SHP77 treated with DMSO at 0.1 percent for 48 hours (cell line): Measurements from ENCODE around the gene NDEL1.
A peak's percentile ranks its signal among the peaks of the same experiment; 100 is the strongest.
"Not testable (repeated sequence)": the region's sequence is repeated elsewhere in the genome, so short reads cannot be mapped to it uniquely, and the experiment has no call there.

Experiments used
- DNase-seq: peaks from one replicate; lab custom pipeline; 2025; lab: John Stamatoyannopoulos, UW

The NDEL1 gene, protein sequence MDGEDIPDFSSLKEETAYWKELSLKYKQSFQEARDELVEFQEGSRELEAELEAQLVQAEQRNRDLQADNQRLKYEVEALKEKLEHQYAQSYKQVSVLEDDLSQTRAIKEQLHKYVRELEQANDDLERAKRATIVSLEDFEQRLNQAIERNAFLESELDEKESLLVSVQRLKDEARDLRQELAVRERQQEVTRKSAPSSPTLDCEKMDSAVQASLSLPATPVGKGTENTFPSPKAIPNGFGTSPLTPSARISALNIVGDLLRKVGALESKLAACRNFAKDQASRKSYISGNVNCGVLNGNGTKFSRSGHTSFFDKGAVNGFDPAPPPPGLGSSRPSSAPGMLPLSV

DNA sequence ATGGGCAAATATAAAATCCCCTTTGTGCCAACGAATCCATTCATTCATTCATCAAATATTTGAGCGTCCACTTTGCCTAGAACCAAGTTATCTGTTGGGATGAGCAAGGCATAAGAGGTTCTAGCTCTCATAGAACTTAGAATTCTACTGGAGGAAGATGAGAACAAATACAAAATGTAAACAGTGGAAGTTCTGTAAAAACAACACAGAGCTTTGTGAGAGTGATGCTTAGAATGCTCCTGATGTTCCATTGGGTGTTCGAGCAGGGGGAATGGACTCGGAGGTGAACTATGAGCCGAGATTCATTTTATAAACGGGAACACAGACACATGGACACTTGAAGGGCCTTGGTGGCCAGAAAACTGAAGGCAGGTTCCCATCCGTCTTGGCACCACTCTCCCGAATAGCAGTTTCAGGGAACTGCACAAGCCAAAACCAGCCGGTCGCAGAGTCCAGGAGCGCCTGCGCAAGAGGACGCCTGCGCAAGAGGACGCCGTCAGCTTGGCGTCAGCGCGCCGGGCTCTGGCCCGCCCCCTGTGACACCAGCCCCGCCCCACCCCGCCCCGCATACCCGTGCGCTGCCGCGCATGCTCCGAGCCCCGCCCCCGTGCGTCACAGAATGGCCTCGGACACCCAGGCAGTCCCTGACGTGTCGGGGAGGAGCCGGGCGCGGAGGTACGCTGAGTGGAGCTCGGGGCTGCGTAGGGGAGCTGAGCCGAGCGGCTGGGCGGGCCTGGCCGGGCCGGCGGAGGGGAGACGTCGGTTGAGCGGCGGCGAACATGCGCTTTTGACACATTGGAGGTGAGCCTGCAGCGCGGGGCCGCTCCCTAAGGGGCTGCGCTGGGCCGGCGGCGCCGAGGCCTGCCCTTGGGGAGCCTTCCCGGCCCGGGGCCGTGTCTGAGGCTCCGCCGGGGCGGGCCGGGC lies at the start of gene NDEL1:
TSS of gene NDEL1 (plus strand) at position 640 of the 924 bp plus-strand sequence. CDS start 8,388 bp downstream, outside the sequence.
- DNase-seq: peak; percentile 93

DNA sequence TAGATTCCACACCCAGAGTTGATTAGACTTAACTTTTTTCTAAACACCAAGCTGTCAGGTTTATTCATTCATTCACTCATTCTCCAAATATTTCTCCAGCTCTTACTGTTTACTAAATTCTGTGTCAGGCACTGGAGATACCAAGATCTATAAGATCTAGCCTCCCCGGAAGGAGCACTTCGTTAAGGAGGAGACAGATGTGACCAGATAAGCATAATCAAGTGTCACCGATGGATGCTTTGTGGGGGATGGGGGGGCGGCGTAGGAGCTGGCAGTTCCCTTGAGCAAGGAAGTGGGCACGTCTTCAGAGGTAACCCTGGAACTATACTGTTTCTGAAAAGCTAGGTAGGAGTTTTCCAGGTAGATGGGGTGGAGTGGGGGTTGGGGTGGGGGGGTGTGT lies 48.8 kb upstream of the NDEL1 start:
- DNase-seq: no peak

DNA sequence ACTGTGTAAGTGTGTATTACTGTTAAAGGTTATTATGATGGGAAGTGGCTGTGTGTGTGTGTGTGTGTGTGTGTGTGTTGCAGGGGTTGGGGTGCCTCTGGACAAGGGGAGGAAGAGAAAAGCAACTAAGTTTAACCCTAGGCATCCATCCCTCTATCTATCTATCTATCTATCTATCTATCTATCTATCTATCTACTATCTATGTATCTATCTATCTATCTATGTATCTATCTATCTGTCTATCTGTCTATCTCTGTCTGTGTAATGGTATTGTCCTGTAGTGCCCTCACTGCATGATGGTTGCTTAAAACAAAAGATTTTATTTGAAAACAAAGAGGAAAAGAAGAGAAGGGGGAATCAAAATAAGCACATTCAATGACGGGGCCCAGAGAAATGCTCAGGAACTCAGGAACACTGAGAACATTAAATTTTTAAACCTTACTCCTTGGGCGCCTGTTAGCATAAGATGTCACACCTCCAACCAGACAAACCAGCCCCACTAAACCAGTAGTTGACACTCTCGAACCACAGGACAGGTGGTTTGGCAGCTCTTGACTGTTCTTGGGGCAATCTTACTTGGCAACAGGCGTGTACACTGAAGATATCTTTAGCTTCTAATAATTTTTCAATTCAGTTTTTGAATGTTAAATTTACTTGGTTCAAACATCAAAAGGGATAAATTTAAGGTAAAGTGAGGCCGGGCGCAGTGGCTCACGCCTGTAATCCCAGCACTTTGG lies 47.6 kb upstream of the NDEL1 start:
- DNase-seq: no peak

DNA sequence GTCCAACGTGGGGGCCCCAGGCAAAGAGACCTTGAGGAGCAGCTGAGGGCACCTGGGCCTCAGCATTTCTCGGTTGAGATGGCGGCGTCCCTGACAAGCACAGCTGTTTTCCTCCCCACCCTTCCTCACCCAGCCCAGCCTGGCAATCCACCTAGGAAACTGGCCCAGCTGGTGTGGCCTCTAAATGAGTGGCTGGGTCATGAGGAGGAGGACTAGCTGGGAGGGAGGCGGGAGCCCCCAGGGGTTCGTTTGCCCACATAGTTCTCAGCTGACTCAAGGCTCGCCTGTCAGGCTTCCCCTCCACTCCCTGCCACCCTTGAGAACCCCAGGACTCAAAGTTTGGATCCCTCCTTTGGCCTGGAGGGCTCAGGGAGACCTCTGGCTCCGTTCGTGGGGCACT lies 44.0 kb upstream of the NDEL1 start:
- no peak for DNase-seq

DNA sequence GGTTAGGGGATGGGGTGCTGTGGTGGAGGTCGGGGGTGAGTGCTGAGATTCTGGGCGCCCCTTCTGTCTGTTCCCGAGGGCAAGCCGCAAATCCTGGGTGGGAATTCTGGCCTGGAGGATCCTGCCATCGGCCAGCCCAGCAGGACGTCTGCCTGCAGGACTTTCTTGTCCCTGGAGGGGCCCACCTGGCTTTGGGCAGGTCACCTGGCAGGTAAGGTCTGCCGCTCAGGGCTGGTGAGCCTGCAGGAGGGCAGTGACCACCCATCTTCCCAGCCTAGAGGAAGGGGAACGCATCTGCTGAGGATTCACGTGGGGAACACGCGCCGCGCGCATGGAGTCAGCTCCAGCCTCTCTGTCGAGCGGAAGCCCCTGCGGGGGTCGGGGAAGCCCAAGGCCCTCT lies 43.4 kb upstream of the NDEL1 start:
- no peak for DNase-seq

DNA sequence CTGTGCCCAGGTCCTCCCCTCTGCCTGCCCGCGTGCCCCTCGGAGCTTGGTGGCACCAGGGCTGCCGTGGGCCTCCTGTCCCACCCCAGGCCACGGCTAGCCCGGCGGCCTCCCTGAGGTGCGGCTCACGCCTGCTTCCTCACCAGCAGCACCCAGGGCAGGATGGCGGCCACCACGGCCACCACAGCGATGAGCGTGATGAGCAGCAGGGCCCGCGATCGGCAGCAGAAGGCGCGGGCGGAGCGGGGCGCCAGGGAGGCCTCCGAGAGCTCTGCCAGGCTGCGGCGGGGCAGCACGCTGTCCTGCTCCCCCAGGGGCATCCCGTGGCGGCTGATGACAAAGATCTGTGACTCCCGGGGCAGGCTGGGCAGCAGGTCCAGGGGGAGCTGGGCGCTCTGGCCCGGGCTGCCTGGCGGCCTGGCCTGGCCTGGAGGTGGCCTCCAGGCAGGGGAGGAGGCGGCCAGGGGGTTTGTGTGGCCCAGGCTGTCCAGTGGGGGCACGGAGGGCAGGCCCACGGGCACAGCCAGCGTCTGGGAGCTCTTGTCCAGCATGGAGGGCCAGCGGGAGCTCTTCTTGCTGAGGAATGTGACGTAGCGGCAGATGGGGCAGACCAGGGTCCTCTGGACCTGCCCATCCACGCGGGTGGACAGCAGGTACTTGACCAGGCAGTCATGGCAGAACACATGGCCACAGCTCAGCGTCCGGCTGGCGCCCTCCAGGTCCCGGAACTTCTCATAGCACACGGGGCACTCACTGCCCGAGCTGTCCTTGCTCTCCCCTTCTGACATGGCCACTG lies 42.8 kb upstream of the NDEL1 start:
- DNase-seq: no peak

DNA sequence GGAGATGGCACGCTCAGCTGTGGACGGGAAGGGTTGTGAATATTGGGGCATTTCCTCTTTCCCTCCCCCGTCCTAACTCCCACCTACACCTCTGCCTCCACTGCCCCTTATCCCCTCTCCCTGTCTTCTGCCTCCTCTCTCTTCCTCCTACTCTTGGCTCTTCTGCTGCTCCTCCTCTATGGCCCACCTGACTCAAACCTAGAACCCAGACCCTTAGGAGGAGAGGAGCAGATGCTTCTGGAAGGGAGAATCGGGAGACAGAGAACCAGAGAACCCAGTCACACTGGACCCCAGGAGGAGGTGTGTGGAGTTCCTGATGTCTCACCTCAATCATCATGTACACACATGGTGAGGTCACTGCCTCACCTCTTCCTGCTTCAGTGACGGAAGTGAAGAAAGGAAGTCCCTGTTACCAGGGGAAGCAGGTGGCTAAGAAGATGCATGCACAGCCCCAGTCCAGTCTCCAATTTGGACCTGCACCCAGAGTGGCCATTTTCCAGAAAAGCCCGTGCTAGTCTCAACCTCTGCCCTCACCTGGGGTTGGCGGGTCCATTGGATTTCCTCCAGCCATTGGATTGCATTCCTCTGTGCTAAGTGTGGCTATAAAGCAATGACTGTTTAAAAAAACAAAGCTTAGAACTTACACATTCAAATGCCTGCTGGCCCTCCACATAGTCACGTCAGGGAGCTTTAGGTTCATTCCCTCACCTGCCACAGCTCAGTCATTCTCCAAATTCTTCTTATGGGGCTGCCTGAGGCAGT lies 42.0 kb upstream of the NDEL1 start:
- DNase-seq: no peak

DNA sequence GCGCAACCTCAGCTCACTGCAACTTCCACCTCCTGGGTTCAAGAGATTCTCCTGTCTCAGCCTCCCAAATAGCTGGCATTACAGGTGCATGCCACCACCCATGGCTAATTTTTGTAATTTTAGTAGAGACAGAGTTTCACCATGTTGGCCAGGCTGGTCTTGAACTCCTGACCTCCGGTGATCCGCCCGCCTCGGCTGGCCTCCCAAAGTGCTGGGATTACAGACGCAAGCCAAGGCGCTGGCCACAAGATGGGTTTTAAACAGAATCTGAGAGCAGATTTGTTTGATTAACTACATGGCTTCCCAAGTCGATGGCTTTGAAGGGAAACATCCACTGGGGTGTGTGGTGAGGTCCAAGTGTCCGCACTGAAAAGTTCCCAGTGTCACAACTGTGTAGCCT lies 41.2 kb upstream of the NDEL1 start:
- not testable (repeated sequence) for DNase-seq

DNA sequence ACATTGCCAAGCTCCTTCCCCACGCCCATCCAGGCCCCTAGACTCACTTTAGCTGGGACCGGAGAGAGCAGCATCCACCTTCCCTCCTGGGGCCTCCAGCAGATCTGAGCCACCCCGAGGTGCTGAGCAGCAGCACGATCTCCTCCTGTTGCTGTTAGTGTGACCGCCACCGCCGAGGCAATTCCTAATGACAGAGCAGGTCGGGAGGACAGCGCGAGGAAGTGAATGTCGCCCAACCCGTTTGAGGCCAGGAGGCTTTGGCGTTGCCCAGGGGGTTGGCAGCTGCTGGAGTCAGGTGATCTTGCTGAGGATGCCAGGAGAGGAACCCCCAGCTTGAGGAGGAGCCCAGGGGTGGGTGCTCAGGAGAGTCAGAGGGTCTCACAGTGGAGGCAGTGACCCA lies 38.0 kb upstream of the NDEL1 start, which contains the start of gene RNF222:
TSS of gene RNF222 (minus strand) at position 192 of the 400 bp plus-strand sequence. CDS start 4,366 bp downstream, outside the sequence.
- no peak for DNase-seq

DNA sequence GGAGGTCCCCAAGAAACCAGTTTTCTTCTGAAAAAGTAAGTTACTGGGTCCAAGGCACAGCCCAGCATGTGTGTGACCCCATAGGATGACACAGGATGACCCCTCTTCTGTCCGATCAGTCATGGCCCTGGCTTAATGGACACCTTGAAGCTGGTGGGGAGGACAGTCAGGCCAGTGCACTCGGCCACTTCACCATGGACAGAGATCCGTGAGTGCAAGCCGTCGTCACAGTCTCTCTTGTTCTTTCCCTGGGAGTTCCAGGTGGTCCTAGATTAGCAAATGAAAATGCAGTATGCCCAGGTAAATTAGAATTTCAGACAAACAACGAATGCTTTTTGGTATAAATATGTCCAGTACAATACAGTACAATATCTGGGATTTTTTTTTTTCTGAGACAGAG lies 36.7 kb upstream of the NDEL1 start:
- DNase-seq: no peak

DNA sequence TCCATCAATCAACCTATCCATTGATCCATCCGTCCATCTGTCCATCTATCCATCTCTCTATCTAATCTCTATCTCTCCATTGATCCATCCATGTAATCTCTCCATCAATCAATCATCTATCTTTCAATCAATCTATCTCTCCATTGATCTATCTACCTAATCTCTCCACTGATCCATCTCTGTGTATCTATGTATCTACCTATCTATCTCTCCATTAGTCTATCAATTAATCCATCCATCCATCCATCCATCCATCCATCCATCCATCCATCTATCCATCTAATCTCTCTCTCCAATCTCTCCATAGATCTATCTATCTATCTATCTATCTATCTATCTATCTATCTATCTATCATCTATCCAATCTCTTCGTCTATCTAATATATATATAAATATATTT lies 34.6 kb upstream of the NDEL1 start:
- DNase-seq: no peak

DNA sequence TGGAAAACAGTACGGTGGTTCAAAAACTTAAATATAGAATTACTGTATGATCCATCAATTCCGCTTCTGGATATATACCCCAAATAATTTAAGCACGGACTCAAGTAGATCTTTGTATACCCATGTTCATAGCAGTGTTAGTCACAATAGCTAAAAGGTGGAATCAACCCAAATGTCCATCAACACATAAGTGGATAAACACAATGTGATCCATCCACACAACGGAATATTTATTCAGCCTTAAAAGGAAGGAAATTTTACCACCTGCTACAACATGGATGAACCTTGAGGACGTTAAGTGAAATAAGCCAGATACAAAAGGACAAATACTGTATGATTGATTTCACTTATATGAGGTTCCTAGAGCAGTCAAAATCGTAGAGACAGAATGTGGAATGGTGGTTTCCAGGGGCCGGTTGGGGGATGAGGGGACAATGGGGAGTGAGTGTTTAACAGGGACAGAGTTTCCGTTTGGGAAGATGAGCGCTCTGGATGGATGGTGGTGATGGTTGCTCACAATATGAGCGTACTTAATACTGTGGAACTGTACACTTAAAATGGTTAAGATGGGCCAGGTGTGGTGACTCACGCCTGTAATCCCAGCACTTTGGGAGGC lies 32.7 kb upstream of the NDEL1 start:
- no peak for DNase-seq

DNA sequence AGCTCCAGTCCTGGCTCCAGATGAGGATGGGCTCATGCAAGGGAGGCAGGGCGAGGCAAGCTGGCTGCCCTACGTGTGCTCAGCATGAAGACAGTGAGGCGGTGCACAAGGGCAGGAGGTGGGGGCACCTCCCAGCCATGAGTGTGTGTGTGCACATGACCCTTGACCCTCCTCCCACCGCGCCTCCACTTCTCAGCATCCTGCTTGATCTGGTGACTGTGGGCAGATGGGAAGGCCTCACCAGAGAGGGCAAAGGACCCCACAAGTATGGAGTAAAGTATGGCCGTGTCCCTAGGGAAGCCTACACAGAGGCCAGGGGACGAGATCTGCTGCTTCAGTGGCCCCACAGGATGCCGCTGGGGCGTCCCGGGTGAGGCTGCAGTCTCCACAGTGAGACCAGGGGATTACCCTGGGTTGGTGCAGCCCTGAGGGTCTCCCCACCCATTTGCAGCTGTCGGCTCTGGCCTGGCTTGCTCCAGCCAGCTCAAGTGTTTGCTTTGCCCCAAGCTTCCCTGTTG lies 30.1 kb upstream of the NDEL1 start:
- no peak for DNase-seq

DNA sequence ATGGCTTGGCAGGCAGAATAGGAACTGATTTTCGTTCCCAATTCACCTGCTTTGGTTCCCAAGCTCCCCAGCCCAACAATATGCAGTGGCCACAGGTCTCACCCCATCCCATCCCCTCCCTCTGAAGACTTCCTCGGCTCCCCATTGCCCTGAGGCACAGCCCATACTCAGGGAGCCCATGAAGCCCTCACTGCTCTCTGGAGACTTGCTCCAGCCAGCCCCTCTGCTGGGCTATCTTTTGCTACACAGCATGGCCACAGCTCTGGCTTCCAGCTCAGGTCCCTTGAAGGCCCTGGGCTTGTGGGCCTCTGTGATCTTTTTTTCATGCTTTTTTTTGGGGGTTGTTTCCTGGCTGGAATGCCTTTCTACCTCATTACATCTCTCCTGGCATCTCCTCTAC lies 29.5 kb upstream of the NDEL1 start:
- DNase-seq: no peak

DNA sequence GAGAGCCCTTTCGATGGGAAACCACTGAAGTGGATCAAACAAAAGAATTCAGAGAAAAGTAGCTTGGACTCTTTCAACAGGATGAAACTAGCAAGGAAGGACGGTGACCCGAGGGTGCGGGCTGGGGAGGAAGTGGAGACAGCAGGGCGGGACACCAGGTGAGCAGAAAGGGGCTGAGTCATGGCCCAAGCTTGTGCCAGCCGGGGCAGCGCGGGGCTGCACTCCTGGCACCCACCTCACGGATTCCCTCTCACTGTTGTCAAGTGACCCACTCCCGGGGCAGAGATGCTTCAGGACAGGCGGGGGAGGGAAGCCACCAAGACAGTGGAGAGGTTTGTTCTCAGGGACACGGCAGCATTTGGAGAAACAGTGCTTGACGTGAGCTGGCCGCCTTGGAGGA lies 27.3 kb upstream of the NDEL1 start:
- peak; percentile 52 for DNase-seq

DNA sequence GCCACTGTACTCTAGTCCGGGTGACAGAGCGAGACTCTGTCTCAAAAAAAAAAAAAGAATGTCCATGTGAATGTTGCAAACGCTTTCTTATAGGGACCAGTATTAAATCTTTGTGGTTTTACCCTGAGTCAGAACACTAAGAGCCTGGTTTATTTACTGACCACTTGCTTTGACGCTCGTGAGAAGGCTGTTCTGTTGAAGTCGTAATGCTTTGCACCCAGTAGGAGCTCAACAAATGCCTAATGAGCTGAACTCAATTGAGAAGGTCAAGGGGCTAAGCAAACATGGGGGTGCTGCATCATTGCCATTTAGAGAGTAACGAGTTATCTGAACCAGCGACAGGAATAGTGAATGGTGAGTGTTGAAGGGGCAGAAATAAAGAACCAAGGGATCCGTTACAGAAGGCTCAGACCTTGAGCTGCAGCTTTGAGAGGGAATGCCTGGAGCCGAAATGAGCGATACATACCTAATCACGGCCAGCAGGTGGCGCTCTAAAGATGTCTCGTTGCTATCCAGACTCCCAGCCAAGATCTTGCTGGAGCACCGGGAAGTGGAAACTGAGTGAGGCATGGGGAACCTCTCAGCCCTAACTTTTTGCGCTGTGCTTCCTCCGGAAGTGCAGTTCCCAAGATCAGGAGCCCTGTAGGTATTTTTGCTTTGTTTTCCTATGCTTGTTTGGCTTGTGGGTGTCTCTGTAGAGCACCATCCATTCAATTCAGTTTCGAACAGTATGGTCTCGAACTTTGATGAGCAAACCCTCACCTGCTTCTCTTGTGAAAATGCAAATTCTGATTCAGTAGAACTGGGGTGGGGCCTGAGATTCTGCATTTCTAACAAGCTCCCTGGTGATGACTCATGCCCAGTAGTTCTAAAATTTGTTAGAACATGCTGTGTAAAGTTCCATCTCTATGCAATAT lies 25.5 kb upstream of the NDEL1 start:
- peak; percentile 81 for DNase-seq

DNA sequence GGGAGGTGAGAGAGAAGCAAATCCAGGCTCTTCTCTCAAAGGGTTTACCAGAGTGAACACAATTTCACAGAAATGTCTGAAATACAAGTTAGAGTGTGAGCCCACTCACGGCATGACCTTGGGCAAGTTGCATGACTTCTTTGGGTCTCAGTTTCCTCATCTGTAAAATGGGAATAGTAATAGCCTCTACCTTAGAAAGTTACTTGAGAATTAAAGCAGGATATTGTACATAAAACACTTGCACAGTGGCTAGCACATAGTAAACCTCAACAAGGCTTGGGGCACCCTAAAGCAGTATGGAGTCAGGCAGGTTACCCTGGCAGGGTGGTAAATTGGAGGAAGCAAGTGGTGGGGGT lies 24.8 kb upstream of the NDEL1 start:
- no peak for DNase-seq

DNA sequence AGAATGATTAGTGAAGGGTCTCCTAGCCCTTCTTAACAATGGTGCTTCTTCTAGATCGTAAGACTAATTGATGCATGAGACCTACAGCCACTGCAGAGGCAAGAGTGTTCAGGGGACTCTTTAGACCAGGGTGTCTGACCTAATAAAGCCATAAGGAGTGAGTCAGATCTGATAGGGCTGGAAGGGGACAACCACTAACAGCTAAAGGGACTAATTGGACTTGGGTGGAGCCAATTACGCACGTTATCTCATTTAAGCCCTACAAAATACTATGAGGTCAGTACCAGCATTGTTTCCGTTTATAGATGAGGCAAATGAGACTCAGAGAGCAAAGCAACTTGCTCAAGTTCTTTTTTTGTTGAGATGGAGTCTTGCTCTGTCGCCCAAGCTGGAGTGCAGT lies 23.6 kb upstream of the NDEL1 start:
- no peak for DNase-seq

DNA sequence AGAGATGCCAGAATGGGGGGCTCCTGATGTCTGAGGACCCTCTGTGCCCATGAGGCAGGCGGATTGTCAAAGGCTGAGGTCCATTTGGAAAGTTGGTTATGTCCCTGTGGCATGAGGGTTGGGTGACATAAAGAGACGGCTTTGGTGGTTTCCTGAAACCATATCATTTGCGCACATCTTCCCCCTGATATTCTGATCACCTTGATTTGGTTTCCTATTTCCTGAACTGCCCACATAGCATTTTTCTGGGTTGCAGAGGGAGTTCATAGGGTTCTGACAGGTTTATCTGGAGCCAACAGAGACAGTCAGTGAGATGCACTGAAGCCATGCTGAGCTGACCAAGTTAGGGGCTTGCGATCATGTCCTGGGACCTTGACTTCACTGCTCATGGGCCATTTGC lies 22.4 kb upstream of the NDEL1 start:
- no peak for DNase-seq
